Dendritic cell treated with granulocyte-macrophage colony-stimulating factor and Interleukin-4, amounts not matched to agents 40 ng/mL and 50 ng/mL, for 4 days (primary cell): ENCODE data around the gene TENT4B.

Source experiments
- H3K27ac Mint-ChIP-seq: one replicate; pipeline ENCODE4 v1.8.0; 2022; ENCODE audit warnings: mild to moderate bottlenecking, mixed read lengths
- H3K27me3 Mint-ChIP-seq: one replicate; pipeline ENCODE4 v1.8.0; 2022; ENCODE audit warnings: mild to moderate bottlenecking, mixed read lengths
- H3K36me3 Mint-ChIP-seq: one replicate; pipeline ENCODE4 v1.8.0; 2022; ENCODE audit warnings: low read depth, mixed read lengths
- H3K4me1 Mint-ChIP-seq: one replicate; pipeline ENCODE4 v1.8.0; 2022; ENCODE audit warnings: low read depth, mixed read lengths
- H3K4me3 Mint-ChIP-seq: one replicate; pipeline ENCODE4 v1.8.0; 2022; ENCODE audit warnings: mild to moderate bottlenecking, moderate library complexity, mixed read lengths
- H3K9me3 Mint-ChIP-seq: one replicate; pipeline ENCODE4 v1.8.0; 2022; ENCODE audit warnings: mixed read lengths
- intact Hi-C: fragments of 100-400 bp; cut with micrococcal nuclease; formaldehyde crosslinking; loops from one replicate; pipeline ENCODE4 v1.15.0; 2022

Gene TENT4B

GRCh38 chr16:50144211-50144610, 8.9 kb upstream of the TENT4B start:
- no peak overlapping the region for H3K4me3 Mint-ChIP-seq

DNA sequence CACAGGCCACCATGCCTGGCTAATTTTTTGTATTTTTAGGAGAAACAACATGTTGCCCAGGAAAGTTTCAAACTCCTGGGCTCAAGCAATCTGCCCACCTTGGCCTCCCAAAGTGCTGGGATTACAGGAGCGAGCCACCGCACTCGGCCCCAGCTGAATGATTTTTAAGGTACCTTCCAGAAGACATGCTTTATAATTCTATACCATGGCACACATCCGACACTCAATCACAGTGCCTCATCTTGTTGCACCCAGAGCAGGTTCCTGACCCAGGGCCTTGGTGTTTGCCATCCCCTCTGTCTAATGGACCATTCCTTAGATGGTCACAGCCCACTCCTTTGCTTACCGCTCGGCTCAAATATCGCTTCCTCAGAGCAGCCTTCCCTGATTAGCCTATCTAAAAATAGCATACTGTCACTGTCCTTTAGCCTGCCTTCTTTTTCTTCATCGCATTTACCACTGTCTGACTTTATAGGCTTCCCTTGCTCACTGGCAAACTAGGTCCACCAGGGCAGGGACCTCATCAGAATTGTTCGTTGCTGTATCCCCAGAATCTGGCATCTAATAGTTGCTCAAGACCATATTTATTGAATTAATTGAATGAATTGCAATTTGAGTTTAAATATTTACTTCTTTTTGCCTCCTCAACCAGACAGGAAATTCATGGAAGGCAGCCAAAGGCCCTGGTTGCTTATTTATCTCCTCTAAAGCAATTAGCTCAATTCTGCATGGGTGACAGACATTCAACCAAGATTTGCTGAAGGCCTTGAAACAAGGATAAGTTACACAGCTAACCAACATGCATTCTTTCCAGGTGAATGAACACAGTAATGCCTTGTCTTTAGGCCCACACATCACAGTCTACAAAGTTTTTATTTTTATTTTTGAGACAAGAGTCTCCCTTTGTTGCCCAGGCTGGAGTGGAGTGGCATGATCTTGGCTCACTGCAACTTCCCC, 6.3 kb upstream of the TENT4B start:
- H3K36me3 Mint-ChIP-seq = no peaks in the 10 kb centered on the region

More at GRCh38 chr16:50144211-50144610, 8.9 kb upstream of the TENT4B start:
- H3K27ac Mint-ChIP-seq = no peak overlapping the region
- peaks cover 5% of the 10 kb centered on the region for H3K4me1 Mint-ChIP-seq
- intact Hi-C loops = no loop called here
- H3K36me3 Mint-ChIP-seq = no peaks in the 10 kb centered on the region
- H3K27me3 Mint-ChIP-seq = no peaks in the 10 kb centered on the region
- no peaks in the 10 kb centered on the region for H3K9me3 Mint-ChIP-seq

GRCh38 chr16:50151322-50151721, 1.8 kb upstream of the TENT4B start:
- Mint-ChIP-seq H3K36me3 (peaks cover 25% of the 10 kb centered on the region), H3K4me1 (peaks cover 27% of the 10 kb centered on the region), H3K9me3 (no peaks in the 10 kb centered on the region), H3K4me3 (no peak overlapping the region), H3K27me3 (no peaks in the 10 kb centered on the region), H3K27ac (no peak overlapping the region)
- intact Hi-C loops = loop anchor here (10.0 kb wide), 1 partner anchor 213 kb away; the partner anchor contains the start of gene BRD7

More for the DNA sequence above, 6.3 kb upstream of the TENT4B start:
- no peak overlapping the region for H3K4me3 Mint-ChIP-seq
- H3K4me1 Mint-ChIP-seq = peaks cover 5% of the 10 kb centered on the region
- no peaks in the 10 kb centered on the region for H3K9me3 Mint-ChIP-seq
- H3K27ac Mint-ChIP-seq = no peak overlapping the region
- intact Hi-C loops = no loop called here
- no peaks in the 10 kb centered on the region for H3K27me3 Mint-ChIP-seq

DNA sequence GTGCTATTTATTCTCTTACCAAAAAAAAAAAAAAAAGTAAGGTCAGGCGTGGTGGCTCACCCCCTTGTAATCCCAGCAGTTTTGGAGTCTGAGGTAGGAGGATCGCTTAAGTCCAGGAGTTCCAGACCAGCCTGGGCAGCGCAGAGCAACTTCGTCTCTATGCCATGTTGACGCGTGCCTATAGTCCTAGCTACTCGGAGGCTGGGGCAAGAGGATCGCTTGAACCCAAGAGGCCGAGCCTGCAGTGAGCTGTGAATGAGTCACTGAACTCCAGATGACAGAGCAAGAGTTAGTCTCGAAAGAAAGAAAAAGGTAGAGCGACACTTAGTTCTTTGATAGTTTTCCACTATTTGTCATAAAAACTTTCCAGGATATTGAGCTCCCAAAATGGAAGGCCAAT, 1.4 kb upstream of the TENT4B start:
- Mint-ChIP-seq H3K4me1 (peaks cover 29% of the 10 kb centered on the region), H3K4me3 (no peak overlapping the region), H3K27ac (peak overlapping the region; percentile 91), H3K36me3 (peaks cover 25% of the 10 kb centered on the region), H3K27me3 (no peaks in the 10 kb centered on the region), H3K9me3 (no peaks in the 10 kb centered on the region)
- intact Hi-C loops = loop anchor here (1.0 to 10.0 kb wide), 3 partner anchors 86 to 213 kb away; partner anchors contain the start of genes BRD7 and HEATR3

DNA sequence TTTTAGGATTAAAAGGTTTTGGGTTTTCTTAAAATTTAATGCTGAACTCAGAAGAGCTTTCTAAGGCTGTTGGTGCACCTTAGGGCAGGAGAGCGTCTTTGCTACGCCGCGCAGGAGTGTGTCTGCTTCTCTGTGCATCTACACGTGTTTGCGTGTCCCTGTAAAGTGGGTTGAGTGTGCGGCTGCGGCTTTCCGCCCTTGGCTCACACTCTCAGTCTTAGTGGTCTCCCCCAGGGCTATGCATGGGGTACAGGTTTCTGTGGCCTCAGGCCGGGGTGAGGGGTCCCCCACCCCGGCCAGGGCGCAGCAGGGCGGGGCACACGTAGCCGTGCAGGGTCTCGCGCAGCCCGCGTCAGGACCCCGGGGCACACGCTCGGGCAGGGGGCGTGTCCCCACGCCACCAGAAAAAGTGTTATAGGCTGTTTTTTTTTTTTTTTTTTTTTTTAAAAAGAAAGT, 727 bp upstream of the TENT4B start:
- H3K9me3 Mint-ChIP-seq = no peaks in the 10 kb centered on the region
- peak overlapping the region; percentile 81 for H3K4me3 Mint-ChIP-seq
- H3K4me1 Mint-ChIP-seq = peaks cover 33% of the 10 kb centered on the region
- H3K27me3 Mint-ChIP-seq = no peaks in the 10 kb centered on the region
- peaks cover 25% of the 10 kb centered on the region for H3K36me3 Mint-ChIP-seq
- peak overlapping the region; percentile 91 for H3K27ac Mint-ChIP-seq
- intact Hi-C loops = loop anchor here (1.0 to 10.0 kb wide), 3 partner anchors 87 to 212 kb away; partner anchors contain the start of genes BRD7 and HEATR3

GRCh38 chr16:50153596-50154419, 702 bp downstream of the TENT4B start:
- H3K27ac Mint-ChIP-seq = peak overlapping the region; percentile 80
- no peaks in the 10 kb centered on the region for H3K27me3 Mint-ChIP-seq
- no peaks in the 10 kb centered on the region for H3K9me3 Mint-ChIP-seq
- intact Hi-C loops = loop anchor here (2.0 to 10.0 kb wide), 2 partner anchors 115 to 211 kb away; partner anchors contain the start of gene BRD7
- H3K4me1 Mint-ChIP-seq = peaks cover 38% of the 10 kb centered on the region
- peak overlapping the region; percentile 93 for H3K4me3 Mint-ChIP-seq
- peaks cover 25% of the 10 kb centered on the region for H3K36me3 Mint-ChIP-seq

- H3K4me3 Mint-ChIP-seq = peak overlapping the region; percentile 93
- H3K27ac Mint-ChIP-seq = peak overlapping the region; percentile 80
- no peaks in the 10 kb centered on the region for H3K27me3 Mint-ChIP-seq
- intact Hi-C loops = loop anchor here (10.0 kb wide), 1 partner anchor 210 kb away; the partner anchor contains the start of gene BRD7
- H3K4me1 Mint-ChIP-seq = peaks cover 44% of the 10 kb centered on the region
- H3K9me3 Mint-ChIP-seq = no peaks in the 10 kb centered on the region
- peaks cover 25% of the 10 kb centered on the region for H3K36me3 Mint-ChIP-seq
These were observed 1.4 kb downstream of the TENT4B start for GRCh38 chr16:50154420-50154950.

DNA sequence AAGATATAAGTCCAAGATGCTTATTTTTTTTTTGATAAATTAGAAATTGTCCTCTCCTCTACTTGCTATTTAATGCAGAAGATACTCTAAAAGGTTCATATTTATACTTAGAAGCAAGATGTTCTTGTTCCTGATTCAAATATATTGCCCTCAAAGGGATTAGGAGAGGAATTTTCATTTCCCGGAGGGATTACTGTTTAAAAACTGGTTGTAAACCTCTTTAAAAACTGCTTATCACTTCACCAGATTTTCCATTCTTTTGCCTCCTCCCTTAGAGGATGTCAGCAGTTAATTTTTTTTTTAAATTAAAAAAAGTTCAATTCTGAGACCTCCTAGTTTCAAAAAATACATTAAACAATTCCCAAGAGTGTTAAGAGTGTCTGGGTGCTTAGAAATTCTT, 2.8 kb downstream of the TENT4B start:
- peaks cover 33% of the 10 kb centered on the region for H3K36me3 Mint-ChIP-seq
- intact Hi-C loops = loop anchor here (10.0 kb wide), 1 partner anchor 209 kb away; the partner anchor contains the start of gene BRD7
- H3K27me3 Mint-ChIP-seq = no peaks in the 10 kb centered on the region
- no peaks in the 10 kb centered on the region for H3K9me3 Mint-ChIP-seq
- H3K27ac Mint-ChIP-seq = no peak overlapping the region
- H3K4me1 Mint-ChIP-seq = peaks cover 44% of the 10 kb centered on the region
- no peak overlapping the region for H3K4me3 Mint-ChIP-seq

DNA sequence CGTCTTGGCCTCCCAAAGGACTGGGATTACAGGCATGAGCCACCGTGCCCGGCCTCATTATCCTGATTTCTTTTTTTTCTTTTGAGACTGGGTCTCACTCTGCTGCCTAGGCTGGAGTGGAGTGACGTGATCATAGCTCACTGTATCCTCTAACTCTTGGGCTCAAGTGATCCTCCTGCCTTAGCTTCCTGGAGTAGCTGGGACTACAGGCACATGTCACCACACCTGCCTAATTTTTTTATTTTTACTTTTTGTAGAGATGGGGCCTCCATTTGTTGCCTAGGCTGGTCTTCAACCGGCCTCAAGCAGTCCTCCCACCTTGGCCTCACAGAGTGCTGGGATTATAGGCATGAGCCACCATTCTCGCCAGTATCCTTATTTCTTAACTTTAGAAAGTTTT, 3.5 kb downstream of the TENT4B start:
- Mint-ChIP-seq H3K36me3 (peaks cover 33% of the 10 kb centered on the region), H3K27me3 (no peaks in the 10 kb centered on the region), H3K9me3 (no peaks in the 10 kb centered on the region), H3K4me1 (peaks cover 44% of the 10 kb centered on the region), H3K4me3 (no peak overlapping the region), H3K27ac (no peak overlapping the region)
- intact Hi-C loops = loop anchor here (10.0 kb wide), 1 partner anchor 208 kb away; the partner anchor contains the start of gene BRD7

DNA sequence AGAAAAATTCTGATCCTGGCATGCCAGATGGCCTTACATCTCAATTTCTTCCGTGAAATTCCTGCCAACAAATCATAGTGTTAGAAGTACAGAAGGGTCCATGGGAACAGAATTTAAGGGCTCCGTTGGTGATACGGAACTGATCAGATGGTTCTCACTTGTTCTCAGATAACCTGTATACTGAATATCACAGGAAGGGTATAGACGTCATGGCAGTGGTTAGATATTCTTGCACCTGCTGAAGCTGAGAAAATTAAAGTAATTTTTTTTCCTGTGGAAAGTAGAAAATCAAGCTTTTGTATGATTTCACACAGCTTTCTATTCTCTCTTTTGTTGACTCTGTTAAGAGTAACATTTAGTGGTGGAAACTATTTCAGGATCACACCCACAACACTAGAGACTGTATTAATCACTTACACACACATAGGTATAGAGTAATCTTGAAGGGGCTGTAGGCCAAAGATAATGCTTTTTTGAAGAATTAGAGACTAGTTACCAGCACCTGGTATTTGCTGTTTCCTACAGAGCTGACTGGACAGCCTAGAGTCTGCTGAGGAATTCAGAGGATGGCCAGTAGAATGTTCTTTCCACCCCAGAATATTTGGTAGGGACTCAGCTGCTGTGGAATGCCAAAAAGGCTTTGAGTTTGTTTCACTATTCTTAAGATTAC, 7.5 kb downstream of the TENT4B start:
- peak overlapping the region; percentile 19 for H3K27ac Mint-ChIP-seq
- H3K4me1 Mint-ChIP-seq = peaks cover 32% of the 10 kb centered on the region
- intact Hi-C loops = no loop called here
- no peaks in the 10 kb centered on the region for H3K27me3 Mint-ChIP-seq
- H3K4me3 Mint-ChIP-seq = no peak overlapping the region
- no peaks in the 10 kb centered on the region for H3K9me3 Mint-ChIP-seq
- peaks cover 8% of the 10 kb centered on the region for H3K36me3 Mint-ChIP-seq

DNA sequence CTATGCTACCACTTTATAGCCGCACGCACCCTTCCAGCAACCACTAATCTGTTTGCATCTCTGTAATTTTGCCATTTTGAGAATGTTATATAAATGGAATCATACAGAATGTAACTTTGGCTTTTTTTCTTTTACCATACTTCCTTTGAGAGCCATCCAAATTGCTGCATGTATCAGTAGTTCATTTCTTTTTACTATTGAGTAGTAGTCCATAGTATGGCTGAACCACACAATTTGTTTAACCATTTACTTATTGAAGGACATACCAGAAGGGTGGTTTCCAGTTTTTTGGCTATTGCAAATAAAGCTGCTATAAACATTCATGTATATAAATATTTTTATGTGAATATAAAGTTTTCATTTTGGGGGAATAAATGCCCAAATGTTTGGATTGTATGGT, 8.8 kb downstream of the TENT4B start:
- no peaks in the 10 kb centered on the region for H3K9me3 Mint-ChIP-seq
- H3K27me3 Mint-ChIP-seq = no peaks in the 10 kb centered on the region
- peaks cover 25% of the 10 kb centered on the region for H3K4me1 Mint-ChIP-seq
- no peak overlapping the region for H3K27ac Mint-ChIP-seq
- H3K36me3 Mint-ChIP-seq = peaks cover 8% of the 10 kb centered on the region
- no peak overlapping the region for H3K4me3 Mint-ChIP-seq
- intact Hi-C loops = no loop called here

GRCh38 chr16:50165473-50165872, 12.4 kb downstream of the TENT4B start:
- Mint-ChIP-seq H3K4me1 (peaks cover 27% of the 10 kb centered on the region), H3K36me3 (peaks cover 7% of the 10 kb centered on the region), H3K9me3 (no peaks in the 10 kb centered on the region), H3K27ac (no peak overlapping the region), H3K27me3 (no peaks in the 10 kb centered on the region), H3K4me3 (no peak overlapping the region)
- intact Hi-C loops = no loop called here
